Glutamatergic neuron (in vitro differentiated cells): ENCODE results near the gene RETNLB. TPM values are rescaled to one million over a fixed set of nuclear protein-coding genes. Genes with fewer than 3 reads are reported as not detected.

Experiments used
- DNase-seq: peaks from one replicate; pipeline ENCODE4 v3.0.0; 2022
- H3K27ac Mint-ChIP-seq: one replicate; pipeline ENCODE4 v1.8.0; 2020; ENCODE audit warnings: mild to moderate bottlenecking, mixed read lengths, inconsistent platforms; ENCODE audit not compliant: unreplicated experiment
- H3K27me3 Mint-ChIP-seq: one replicate; pipeline ENCODE4 v1.8.0; 2020; ENCODE audit warnings: mild to moderate bottlenecking, moderate library complexity, mixed read lengths, inconsistent platforms; ENCODE audit not compliant: unreplicated experiment
- H3K36me3 Mint-ChIP-seq: one replicate; pipeline ENCODE4 v1.8.0; 2020; ENCODE audit warnings: mild to moderate bottlenecking, mixed read lengths, inconsistent platforms; ENCODE audit not compliant: unreplicated experiment
- H3K4me1 Mint-ChIP-seq: one replicate; pipeline ENCODE4 v1.8.0; 2020; ENCODE audit warnings: mild to moderate bottlenecking, low read depth, mixed read lengths, inconsistent platforms; ENCODE audit not compliant: unreplicated experiment
- H3K4me3 Mint-ChIP-seq: one replicate; pipeline ENCODE4 v1.8.0; 2020; ENCODE audit warnings: mild to moderate bottlenecking, mixed read lengths, inconsistent platforms; ENCODE audit not compliant: unreplicated experiment
- H3K9me3 Mint-ChIP-seq: one replicate; pipeline ENCODE4 v1.8.0; 2020; ENCODE audit warnings: mild to moderate bottlenecking, moderate library complexity, mixed read lengths, inconsistent platforms; ENCODE audit not compliant: unreplicated experiment
- CTCF ChIP-seq: fragments of 200-600 bp; sonication (generic); IDR thresholded peaks from one replicate; pipeline ENCODE4 v1.5.0; 2021; ENCODE audit not compliant: partially characterized antibody, unreplicated experiment
- total RNA-seq: library from RNA; stranded (reverse); fragmentation: NEBNext Ultra II Directional; extraction: Animal tissue kit (Norgen Biotek cat#: 25700); gene quantifications from one replicate; pipeline ENCODE4 v1.2.1, GENCODE V29; 2021; ENCODE audit not compliant: unreplicated experiment

RETNLB gene
- total RNA-seq, 1 donor from 2014 or later = not detected

- Mint-ChIP-seq H3K4me3 (no peak overlapping the region), H3K4me1 (no peaks in the 10 kb centered on the region), H3K9me3 (peaks cover 1% of the 10 kb centered on the region), H3K27me3 (no peaks in the 10 kb centered on the region), H3K27ac (no peak overlapping the region), H3K36me3 (no peaks in the 10 kb centered on the region)
- DNase-seq = no peak
- no peak for TF ChIP-seq CTCF
These were observed 44.1 kb downstream of the RETNLB start for GRCh38 chr3:108713009-108713516.

Other genes starting within 250 kb of the RETNLB start
- 1.0 TPM for gene MYH15, start 246.8 kb downstream of the RETNLB start, total RNA-seq
- gene CIP2A, start 168.0 kb downstream of the RETNLB start, total RNA-seq = 8.2 TPM
- 44.3 TPM for gene DZIP3, start 167.7 kb downstream of the RETNLB start, total RNA-seq
- not detected for gene TRAT1, start 65.4 kb upstream of the RETNLB start, total RNA-seq
- gene GUCA1C, start 196.5 kb upstream of the RETNLB start, total RNA-seq = not detected